Measurements from ENCODE around the gene FUOM. TPM values are rescaled to one million over a fixed set of nuclear protein-coding genes. Genes with fewer than 3 reads are reported as not detected.

FUOM gene
- total and polyA plus RNA-seq, 2 of the 4 experiments (the other 2 are of a cell fraction): 26.3 to 52.8 TPM

GRCh38 chr10:133388973-133389818 lies 31.4 kb upstream of the FUOM start:
- H3K27ac ChIP-seq (ENCODE audit: insufficient read depth, low read length): no peak overlapping the region
- no peak overlapping the region for H2AK9ac ChIP-seq (replicated peaks; ENCODE audit: low read depth, low read length, poor library complexity)
- no peak overlapping the region for H3K4me2 ChIP-seq (ENCODE audit: low read depth, low read length)
- peaks cover 11% of the 10 kb centered on the region; the same call in 1 of the 2 replicates for H3K36me3 ChIP-seq (ENCODE audit: control insufficient read depth, insufficient read depth, low read length)
- H3K9ac ChIP-seq (ENCODE audit: low read depth, low read length): no peak overlapping the region
- WGBS, 2 experiments (ENCODE audit: extremely low coverage in 2 of 2, insufficient read length in 1 of 2): 87% methylated on average over 13 of the region's 39 CpGs; no CpG with 5 or more reads in 1 of the 2 experiments
- no peaks in the 10 kb centered on the region for H3K27me3 ChIP-seq (ENCODE audit: control insufficient read depth, insufficient read depth, low read length)
- H3K4me1 ChIP-seq (ENCODE audit: control insufficient read depth, insufficient read depth, low read length): no peaks in the 10 kb centered on the region
- DNase-seq (no peak), ATAC-seq (ENCODE audit: low read depth) (no peak)
- H2BK5ac ChIP-seq (ENCODE audit: low read depth, low read length, poor library complexity, severe bottlenecking): no peak overlapping the region
- H3K23ac ChIP-seq (ENCODE audit: low read depth, low read length): no peak overlapping the region
- H2BK20ac ChIP-seq (ENCODE audit: low read depth, low read length): no peak overlapping the region
- no TSS peak for BruUV-seq (replicated peaks)
- no peaks in the 10 kb centered on the region for H4K20me1 ChIP-seq (ENCODE audit: insufficient read depth, low read length)
- H3K18ac ChIP-seq (ENCODE audit: low read depth, low read length): no peak overlapping the region
- H3K9me3 ChIP-seq (ENCODE audit: control insufficient read depth, insufficient read depth, low read length): no peaks in the 10 kb centered on the region
- H3K56ac ChIP-seq (ENCODE audit: extremely low read depth, insufficient read depth, low read length): no peak overlapping the region
- no peaks in the 10 kb centered on the region; the same call in 1 of the 2 replicates for H3K9me1 ChIP-seq (ENCODE audit: insufficient read depth, low read length)
- H2AFZ ChIP-seq (replicated peaks; ENCODE audit: low read length, poor library complexity): no peak overlapping the region
- no peak overlapping the region for H4K5ac ChIP-seq (ENCODE audit: low read depth, low read length)
- H4K8ac ChIP-seq (ENCODE audit: low read depth in 2 of 2, low read length in 2 of 2): no peak overlapping the region
- in situ Hi-C loops (cut with MboI; ENCODE audit: low sequenced_read_pairs): no loop called here
- no peak overlapping the region for H3K4ac ChIP-seq (ENCODE audit: low read depth, low read length)
- intact Hi-C loops (cut with micrococcal nuclease): no loop called here
- H2BK120ac ChIP-seq (ENCODE audit: low read depth, low read length): no peak overlapping the region
- TF ChIP-seq SMC3 (IDR thresholded peaks at IDR 0.05; ENCODE audit: low read depth, low read length): no peak
- TF ChIP-seq CEBPB (IDR thresholded peaks at IDR 0.05; ENCODE audit: low read depth, low read length): no peak
- TF ChIP-seq RCOR1 (IDR thresholded peaks at IDR 0.05; ENCODE audit: insufficient replicate concordance, low read length): no peak
- TF ChIP-seq, protein P1, sequence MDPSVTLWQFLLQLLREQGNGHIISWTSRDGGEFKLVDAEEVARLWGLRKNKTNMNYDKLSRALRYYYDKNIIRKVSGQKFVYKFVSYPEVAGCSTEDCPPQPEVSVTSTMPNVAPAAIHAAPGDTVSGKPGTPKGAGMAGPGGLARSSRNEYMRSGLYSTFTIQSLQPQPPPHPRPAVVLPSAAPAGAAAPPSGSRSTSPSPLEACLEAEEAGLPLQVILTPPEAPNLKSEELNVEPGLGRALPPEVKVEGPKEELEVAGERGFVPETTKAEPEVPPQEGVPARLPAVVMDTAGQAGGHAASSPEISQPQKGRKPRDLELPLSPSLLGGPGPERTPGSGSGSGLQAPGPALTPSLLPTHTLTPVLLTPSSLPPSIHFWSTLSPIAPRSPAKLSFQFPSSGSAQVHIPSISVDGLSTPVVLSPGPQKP (IDR thresholded peaks at IDR 0.05; ENCODE audit: borderline replicate concordance, low read depth, low read length): no peak
- TF ChIP-seq MAZ (IDR thresholded peaks at IDR 0.05; ENCODE audit: borderline replicate concordance, low read depth, low read length): no peak
- no peak for TF ChIP-seq POLR2A (IDR thresholded peaks at IDR 0.05; ENCODE audit: low read depth, low read length)
- no peak for TF ChIP-seq CTCF (conservative IDR thresholded peaks at IDR 0.05; ENCODE audit: low read depth, low read length)
- POLR2A ChIA-PET (ENCODE audit: unreplicated experiment): no interaction called here
- H2AK5ac ChIP-seq (ENCODE audit: low read depth, low read length): no peak overlapping the region
- no peak overlapping the region for H3K14ac ChIP-seq (replicated peaks; ENCODE audit: low read depth, low read length)
- CTCF ChIA-PET: no interaction called here
- H3K79me1 ChIP-seq (ENCODE audit: low read depth in 1 of 2, low read length in 2 of 2): no peaks in the 10 kb centered on the region
- H3K4me3 ChIP-seq (ENCODE audit: insufficient read depth, low read depth, low read length): no peak overlapping the region
- dilution Hi-C loops (cut with HindIII; ENCODE audit: low sequenced_read_pairs, unreplicated experiment): no loop called here
- H2BK15ac ChIP-seq (ENCODE audit: low read depth, low read length): no peak overlapping the region
- no peak overlapping the region for H4K91ac ChIP-seq (ENCODE audit: insufficient read depth, low read depth, low read length)
